Uterus (tissue), 4 donors: ENCODE measurements around the gene DCLK2. TPM values are rescaled to one million over a fixed set of nuclear protein-coding genes. Genes with fewer than 3 reads are reported as not detected.

Source experiments
- DNase-seq, 2 donors: peaks; one replicate each; pipeline ENCODE4 v3.0.0-alpha.2; 2019 to 2020
- H3K27ac ChIP-seq, 2 donors: fragments of 200-600 bp; sonication (generic); 1 replicate in 1 of 2; 2 replicates in 1 of 2; pipeline ENCODE4 v1.5.1; 2016 to 2018
- H3K27me3 ChIP-seq, 2 donors: fragments of 200-600 bp; sonication (generic); one replicate each; pipeline ENCODE4 v1.5.1; 2018 to 2019; ENCODE audit warnings: control low read depth in 1 of 2
- H3K36me3 ChIP-seq, 2 donors: fragments of 200-600 bp; sonication (generic); one replicate each; pipeline ENCODE4 v1.5.1; 2019; ENCODE audit warnings: control low read depth in 1 of 2
- H3K4me1 ChIP-seq, 2 donors: fragments of 200-600 bp; sonication (generic); one replicate each; pipeline ENCODE4 v1.5.1; 2018 to 2019; ENCODE audit warnings: control low read depth in 1 of 2
- H3K4me3 ChIP-seq, 2 donors: fragments of 200-600 bp; sonication (generic); 1 replicate in 1 of 2; 2 replicates in 1 of 2; pipeline ENCODE4 v1.5.1; 2018 to 2019; ENCODE audit warnings: mild to moderate bottlenecking in 1 of 2
- H3K9me3 ChIP-seq, 2 donors: fragments of 200-600 bp; sonication (generic); one replicate each; pipeline ENCODE4 v1.5.1; 2019; ENCODE audit warnings: control low read depth in 1 of 2
- POLR2A ChIP-seq, 2 donors: fragments of 450-650 bp; IDR thresholded peaks; one replicate each; pipeline ENCODE4 v1.6.1; 2016; ENCODE audit warnings: antibody characterized with exemption in 2 of 2, mild to moderate bottlenecking in 1 of 2, moderate library complexity in 1 of 2
- intact Hi-C: fragments of 100-400 bp; cut with DNase I; formaldehyde crosslinking; loops from one replicate; pipeline ENCODE4 v1.15.1; 2023; ENCODE audit warnings: low total_unique reads
- total RNA-seq, 4 donors: library from RNA; depleted of rRNA in 3 of 4; stranded (reverse); fragments of >200 nt in 3 of 4; gene quantifications; one replicate each; pipeline versions ENCODE4 v1.1.0 to v1.2.4, GENCODE V29; 2014 to 2023
- TF ChIP-seq, protein P1 (sequence below), 4 experiments: fragments of 200-600 bp in 2 of 4; fragments of 450-650 bp in 2 of 4; sonication (generic) in 2 of 4; IDR thresholded peaks; one replicate each; pipeline ENCODE4 v1.5.1; 2016 to 2019; ENCODE audit warnings: antibody characterized with exemption in 4 of 4, mild to moderate bottlenecking in 2 of 4, moderate library complexity in 1 of 4
- donor health status: DM: yes; HTN: yes; CAD: no.

DCLK2 gene
- 10 to 100 TPM in 2 of 4 donors, 1 to 10 TPM in 1, under 1 TPM in 1; 0.29 to 27.5 (median 10.1) TPM for total RNA-seq

DNA sequence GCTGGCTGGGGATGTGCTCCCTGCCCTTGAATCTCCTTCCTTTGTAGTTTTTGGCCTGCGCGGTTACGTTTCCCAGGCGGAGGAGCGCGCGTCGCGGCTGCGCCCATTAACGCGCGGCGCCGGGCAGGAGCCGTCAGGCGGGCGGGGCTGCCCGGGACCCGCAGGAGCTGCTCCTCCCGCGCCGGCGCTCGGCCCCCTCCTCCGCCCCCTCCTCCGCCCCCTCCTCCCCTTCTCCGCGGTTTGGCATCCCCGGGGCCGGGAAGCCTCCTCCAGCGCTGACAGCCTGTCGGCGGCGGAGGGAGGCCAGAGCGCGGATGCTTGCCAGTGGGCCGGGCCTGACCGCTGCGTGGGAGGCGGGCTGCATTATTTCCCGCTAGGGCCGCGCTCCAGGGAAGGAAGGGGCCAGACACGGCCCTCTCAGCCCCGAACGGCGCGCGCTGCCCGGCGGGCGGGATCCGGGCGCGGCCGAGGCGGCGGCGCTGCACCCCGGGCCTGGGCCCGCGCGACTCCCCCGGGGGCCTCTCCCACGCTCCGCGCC lies at the start of gene DCLK2:
TSS of gene DCLK2 (plus strand) at position 405 of the 538 bp plus-strand sequence. CDS start 583 bp downstream, outside the sequence.
- no peaks in the 10 kb centered on the region for H3K4me1 ChIP-seq
- H3K36me3 ChIP-seq, result no peaks in the 10 kb centered on the region
- peak in 1 of 2 donors; percentile 42 for TF ChIP-seq POLR2A (IDR thresholded peaks at IDR 0.05)
- TF ChIP-seq, protein P1, sequence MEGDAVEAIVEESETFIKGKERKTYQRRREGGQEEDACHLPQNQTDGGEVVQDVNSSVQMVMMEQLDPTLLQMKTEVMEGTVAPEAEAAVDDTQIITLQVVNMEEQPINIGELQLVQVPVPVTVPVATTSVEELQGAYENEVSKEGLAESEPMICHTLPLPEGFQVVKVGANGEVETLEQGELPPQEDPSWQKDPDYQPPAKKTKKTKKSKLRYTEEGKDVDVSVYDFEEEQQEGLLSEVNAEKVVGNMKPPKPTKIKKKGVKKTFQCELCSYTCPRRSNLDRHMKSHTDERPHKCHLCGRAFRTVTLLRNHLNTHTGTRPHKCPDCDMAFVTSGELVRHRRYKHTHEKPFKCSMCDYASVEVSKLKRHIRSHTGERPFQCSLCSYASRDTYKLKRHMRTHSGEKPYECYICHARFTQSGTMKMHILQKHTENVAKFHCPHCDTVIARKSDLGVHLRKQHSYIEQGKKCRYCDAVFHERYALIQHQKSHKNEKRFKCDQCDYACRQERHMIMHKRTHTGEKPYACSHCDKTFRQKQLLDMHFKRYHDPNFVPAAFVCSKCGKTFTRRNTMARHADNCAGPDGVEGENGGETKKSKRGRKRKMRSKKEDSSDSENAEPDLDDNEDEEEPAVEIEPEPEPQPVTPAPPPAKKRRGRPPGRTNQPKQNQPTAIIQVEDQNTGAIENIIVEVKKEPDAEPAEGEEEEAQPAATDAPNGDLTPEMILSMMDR (IDR thresholded peaks at IDR 0.05), result no peak
- peak within 1 kb of the TSS; percentile 77 to 90 for H3K27ac ChIP-seq
- DNase-seq, result peak; percentile 85 to 90
- no peaks in the 10 kb centered on the region for H3K27me3 ChIP-seq
- no peaks in the 10 kb centered on the region for H3K9me3 ChIP-seq
- intact Hi-C loops, result no loop called here
- peak within 1 kb of the TSS; percentile 57 to 61 for H3K4me3 ChIP-seq

GRCh38 chr4:150032541-150032940 lies 45.7 kb upstream of the DCLK2 start:
- no peaks in the 10 kb centered on the region for H3K9me3 ChIP-seq
- H3K4me1 ChIP-seq, result no peaks in the 10 kb centered on the region
- no peaks in the 10 kb centered on the region for H3K36me3 ChIP-seq
- no peak overlapping the region for H3K27ac ChIP-seq
- DNase-seq, result no peak
- intact Hi-C loops, result no loop called here
- no peaks in the 10 kb centered on the region for H3K27me3 ChIP-seq
- no peak for TF ChIP-seq POLR2A (IDR thresholded peaks at IDR 0.05)
- TF ChIP-seq, protein P1 (IDR thresholded peaks at IDR 0.05), result no peak
- H3K4me3 ChIP-seq, result no peak overlapping the region

GRCh38 chr4:150033081-150033480 lies 45.2 kb upstream of the DCLK2 start:
- TF ChIP-seq, protein P1 (IDR thresholded peaks at IDR 0.05), result no peak
- TF ChIP-seq POLR2A (IDR thresholded peaks at IDR 0.05), result no peak
- intact Hi-C loops, result no loop called here

DNA sequence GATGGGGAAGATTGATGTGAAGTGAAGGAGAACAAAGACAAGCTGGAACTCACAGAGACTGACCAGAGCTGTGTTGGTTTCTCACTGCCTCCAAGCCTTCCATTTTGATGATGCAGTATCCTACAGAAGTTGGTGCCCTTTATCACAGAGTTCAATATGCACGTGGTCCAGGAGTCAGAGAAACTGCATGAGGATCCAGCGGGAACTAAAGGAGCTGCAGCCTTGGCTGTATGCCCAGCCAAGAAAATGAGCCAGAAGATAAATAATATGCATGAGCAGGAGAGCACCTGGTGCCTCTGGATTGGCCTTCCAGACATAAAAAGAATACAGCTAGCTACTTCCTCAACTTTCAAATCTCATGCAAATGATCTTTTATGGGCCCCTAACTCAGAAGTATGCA lies 44.3 kb upstream of the DCLK2 start:
- H3K36me3 ChIP-seq, result no peaks in the 10 kb centered on the region
- no peak overlapping the region for H3K4me3 ChIP-seq
- H3K4me1 ChIP-seq, result no peaks in the 10 kb centered on the region
- no peak for DNase-seq
- H3K27ac ChIP-seq, result no peak overlapping the region
- no peaks in the 10 kb centered on the region for H3K27me3 ChIP-seq
- TF ChIP-seq, protein P1 (IDR thresholded peaks at IDR 0.05), result no peak
- TF ChIP-seq POLR2A (IDR thresholded peaks at IDR 0.05), result no peak
- intact Hi-C loops, result no loop called here
- no peaks in the 10 kb centered on the region for H3K9me3 ChIP-seq

More at GRCh38 chr4:150033081-150033480, 45.2 kb upstream of the DCLK2 start:
- Histone ChIP-seq H3K36me3 (no peaks in the 10 kb centered on the region), H3K27me3 (no peaks in the 10 kb centered on the region), H3K4me3 (no peak overlapping the region), H3K27ac (no peak overlapping the region), H3K4me1 (no peaks in the 10 kb centered on the region), H3K9me3 (no peaks in the 10 kb centered on the region)
- DNase-seq, result no peak

DNA sequence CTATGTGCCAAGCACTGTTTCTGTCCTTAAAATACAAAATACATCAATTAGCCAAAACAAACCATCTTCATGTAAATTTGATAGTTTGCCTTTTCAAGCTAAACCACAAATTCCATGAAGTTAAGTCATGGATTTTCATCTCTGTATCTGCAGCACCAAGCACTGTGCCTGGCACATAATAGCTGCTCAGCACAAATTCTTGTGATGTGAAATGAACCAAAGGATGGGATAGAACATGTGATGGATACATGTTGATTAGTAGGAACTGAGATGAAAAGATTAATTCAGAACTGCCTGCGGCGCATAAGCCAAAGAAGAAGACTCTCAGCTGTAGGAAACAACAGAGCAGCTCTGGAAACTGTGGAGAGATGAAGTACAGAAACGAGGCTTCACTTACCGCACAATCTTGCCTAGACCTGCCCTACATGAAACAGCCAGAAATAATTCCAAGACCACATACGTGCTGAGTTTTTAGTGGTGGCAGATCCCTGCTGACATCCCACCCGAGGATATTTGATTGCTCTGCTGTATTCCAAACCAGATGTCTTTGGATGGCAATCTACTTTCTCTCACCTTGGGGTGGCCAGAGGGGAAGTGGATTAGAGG lies 40.9 kb upstream of the DCLK2 start:
- TF ChIP-seq, protein P1 (IDR thresholded peaks at IDR 0.05), result no peak
- TF ChIP-seq POLR2A (IDR thresholded peaks at IDR 0.05), result no peak
- Histone ChIP-seq H3K9me3 (no peaks in the 10 kb centered on the region), H3K27me3 (no peaks in the 10 kb centered on the region), H3K4me1 (no peaks in the 10 kb centered on the region), H3K36me3 (no peaks in the 10 kb centered on the region), H3K27ac (no peak overlapping the region), H3K4me3 (no peak overlapping the region)
- intact Hi-C loops, result no loop called here
- no peak for DNase-seq
